ENCODE measurements around the gene LNX1.

Gene LNX1

DNA sequence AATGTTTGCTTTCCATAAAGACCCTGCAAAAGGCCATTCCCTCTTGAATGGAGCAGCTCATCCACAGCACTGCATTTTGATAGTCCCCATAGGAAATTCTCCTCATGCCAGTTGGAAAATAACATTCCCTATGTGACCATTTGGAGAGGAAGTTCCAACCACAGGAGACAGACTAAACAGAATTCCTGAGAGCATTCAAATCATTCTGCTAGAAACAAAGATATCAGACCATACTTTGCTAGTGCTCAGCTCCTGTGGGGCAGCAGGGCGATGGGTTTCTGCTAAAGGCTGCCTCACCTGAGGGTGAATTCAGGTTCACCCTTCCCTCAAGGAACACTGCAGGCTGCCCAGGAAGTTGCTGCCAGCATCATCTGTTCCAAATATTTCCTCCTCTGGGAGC is 58.8 kb downstream of the LNX1 start:
- no peak for DNase-seq

GRCh38 chr4:53531585-53532224 is 59.6 kb downstream of the LNX1 start:
- DNase-seq: no peak

DNA sequence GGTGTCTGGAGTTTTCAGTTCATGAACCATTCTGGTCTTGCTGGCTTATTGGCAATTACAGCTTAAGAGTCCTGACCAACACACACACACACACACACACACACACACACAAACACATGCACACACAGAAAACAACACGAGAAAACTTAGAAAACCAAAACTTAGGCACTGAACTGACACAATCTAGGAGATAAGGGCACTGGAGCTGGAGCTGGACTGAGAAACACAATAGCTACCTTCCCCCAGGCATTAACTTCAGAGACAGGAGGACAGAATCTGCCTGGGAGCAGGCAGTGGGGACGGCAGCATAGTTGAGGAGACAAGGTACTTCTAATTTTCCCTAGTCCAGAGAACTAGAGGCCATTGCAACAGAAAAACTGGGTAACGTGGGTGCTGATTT is 62.3 kb downstream of the LNX1 start:
- DNase-seq: no peak

DNA sequence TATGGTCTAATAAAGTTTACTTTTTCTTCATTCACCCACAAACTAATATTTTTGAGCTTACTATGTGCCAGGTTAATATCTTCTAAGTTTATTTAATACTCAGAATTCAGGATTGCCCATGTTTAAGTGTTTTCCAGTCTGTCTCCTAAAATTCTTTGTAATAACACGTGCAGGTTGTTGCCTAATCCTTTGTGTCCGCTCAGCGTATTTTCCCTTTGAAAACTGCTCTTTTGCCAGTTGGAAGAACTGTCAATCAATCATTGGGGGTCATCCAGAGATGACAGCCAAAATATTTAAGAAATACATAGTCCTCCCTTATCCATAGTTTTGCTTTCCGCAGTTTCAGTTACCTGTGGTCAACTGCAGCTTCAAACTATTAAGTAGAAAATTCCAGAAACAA is 63.4 kb downstream of the LNX1 start:
- DNase-seq: no peak

GRCh38 chr4:53527326-53527725 is 64.0 kb downstream of the LNX1 start:
- DNase-seq: no peak

DNA sequence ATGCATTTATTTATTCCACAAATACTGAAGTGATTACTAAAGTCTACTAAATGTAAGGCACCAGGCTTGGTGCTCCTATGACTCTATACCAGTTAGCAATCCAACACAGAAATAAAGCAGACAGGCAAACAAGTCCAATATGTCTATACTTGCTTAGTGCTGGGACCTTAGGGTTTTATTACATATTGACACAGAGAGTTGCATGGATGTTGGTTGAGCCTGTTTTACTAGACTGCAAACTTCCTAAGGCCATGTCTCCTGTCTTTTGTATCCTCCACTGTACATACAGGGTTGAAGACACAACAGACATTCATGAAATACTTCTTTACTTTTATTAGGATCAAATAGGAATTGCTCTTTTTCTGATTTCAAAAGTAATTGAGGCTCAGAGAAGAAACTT is 69.0 kb downstream of the LNX1 start:
- no peak for DNase-seq

GRCh38 chr4:53520116-53520515 is 71.2 kb downstream of the LNX1 start:
- no peak for DNase-seq

GRCh38 chr4:53518807-53519206 is 72.5 kb downstream of the LNX1 start:
- no peak for DNase-seq

GRCh38 chr4:53515076-53515475 is 76.2 kb downstream of the LNX1 start:
- no peak for DNase-seq

DNA sequence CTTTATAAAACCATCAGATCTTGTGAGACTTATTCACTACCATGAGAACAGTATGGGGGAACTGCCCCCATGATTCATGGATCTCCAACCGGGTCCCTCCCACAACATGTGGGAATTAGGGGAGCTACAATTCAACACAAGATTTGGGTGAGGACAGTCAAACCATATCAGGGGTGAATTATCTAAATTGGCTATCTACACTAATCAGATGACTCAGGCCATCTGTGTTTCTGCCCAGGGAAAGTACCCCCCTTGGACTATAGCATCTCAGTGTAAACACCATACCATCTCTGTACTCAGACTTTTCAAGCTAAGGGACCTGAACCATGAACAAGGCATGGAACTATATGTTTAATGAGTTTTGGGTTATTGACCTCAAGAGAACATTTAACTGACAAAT is 76.8 kb downstream of the LNX1 start:
- no peak for DNase-seq

- no peak for DNase-seq
Observed at GRCh38 chr4:53512608-53513007, 78.7 kb downstream of the LNX1 start.

DNA sequence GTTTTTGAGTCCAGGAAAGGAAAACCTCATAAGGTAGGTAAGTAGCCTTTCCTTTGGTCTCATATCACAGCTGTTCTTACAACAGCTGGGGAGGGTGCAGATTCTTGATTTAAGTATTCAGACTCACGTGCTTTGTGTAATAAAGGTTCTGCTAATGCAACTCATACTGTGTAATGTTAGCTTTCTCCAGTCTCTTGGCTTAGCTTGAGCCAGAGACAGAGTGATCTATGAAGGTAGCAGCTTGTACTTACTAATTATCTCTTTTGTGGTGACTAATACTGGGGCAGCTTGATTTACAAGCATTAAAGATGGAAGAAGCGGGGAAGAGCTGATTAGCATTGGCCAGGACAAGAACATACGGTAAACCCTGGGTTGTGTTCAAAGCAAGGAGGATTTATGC is 80.3 kb downstream of the LNX1 start:
- no peak for DNase-seq

DNA sequence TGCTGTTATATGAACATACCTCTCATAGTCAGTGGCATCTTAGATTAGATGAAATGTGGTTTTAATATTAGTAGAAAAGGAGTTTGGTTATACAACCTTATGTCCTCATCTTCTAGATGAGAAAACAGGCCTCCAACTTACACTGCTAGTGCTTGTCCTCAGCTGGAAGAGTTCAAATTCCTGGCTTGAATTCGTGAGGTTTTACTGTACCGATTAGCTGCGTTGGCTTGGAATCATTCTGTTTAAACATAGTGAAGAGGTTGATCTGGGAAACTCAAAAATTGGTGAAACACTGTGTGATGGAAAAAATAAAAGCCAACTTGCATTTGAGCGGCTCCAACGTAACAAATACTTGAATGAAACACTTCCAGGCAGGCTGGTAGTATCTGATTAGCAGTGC is 81.0 kb downstream of the LNX1 start:
- no peak for DNase-seq

GRCh38 chr4:53508446-53508845 is 82.8 kb downstream of the LNX1 start:
- no peak for DNase-seq

GRCh38 chr4:53507671-53508286 is 83.5 kb downstream of the LNX1 start:
- no peak for DNase-seq

GRCh38 chr4:53507058-53507457 is 84.2 kb downstream of the LNX1 start:
- DNase-seq: no peak

DNA sequence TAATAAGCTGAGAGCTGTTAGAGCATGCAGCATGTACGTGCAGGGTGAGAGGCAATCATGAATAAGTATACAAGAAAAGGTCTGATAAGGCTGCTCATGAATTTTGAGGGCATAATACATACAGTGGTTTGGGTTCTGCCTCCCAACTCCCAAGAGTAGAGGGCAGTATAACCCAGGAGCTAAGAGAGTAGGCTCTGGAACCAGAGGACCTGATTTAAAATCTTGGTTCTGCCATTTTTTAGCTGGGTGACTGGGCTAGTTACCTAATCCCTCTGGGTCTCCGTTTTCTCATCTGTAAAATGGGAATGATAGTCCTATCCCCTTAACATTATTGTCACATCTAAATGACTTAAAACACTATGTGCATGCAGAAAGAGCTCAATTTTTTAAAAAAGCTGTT is 85.3 kb downstream of the LNX1 start:
- DNase-seq: no peak

DNA sequence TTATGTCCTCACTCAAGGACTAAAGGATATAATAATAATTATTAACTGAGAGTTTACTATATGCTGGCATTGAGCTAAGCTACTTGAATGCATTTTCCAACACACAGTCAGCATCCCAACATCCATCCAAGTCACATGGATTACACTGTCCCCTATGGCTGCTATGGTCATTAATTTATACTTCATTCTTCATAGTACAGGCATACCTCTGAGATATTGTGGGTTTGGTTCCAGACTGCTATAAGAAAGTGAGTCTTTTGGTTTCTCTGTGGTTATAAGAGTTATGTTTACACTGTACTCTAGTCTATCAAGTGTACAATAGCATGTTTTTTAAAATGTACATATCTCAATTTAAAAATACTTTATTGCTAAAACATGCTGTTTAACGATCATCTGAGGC is 89.2 kb downstream of the LNX1 start:
- DNase-seq: no peak

GRCh38 chr4:53501561-53501960 is 89.7 kb downstream of the LNX1 start:
- DNase-seq: no peak

DNA sequence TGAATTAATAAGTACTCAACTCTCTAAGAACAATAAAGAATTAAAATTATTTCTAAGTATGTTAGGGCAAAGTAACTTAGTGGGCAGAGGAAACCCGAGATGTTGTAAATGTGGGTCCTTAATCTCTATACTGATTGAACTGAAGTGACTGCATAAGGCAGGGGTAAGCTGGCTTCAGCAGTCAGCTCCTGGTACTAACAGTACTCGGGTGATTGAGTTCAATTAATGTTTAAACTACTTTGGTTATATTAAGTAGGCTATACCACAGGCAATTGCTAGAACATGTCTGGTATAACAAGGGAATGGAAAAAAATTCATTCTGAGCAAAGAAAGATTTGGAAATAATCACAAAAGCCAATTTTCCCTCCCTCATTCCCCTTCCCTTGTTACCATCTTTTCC is 90.7 kb downstream of the LNX1 start:
- DNase-seq: no peak

DNA sequence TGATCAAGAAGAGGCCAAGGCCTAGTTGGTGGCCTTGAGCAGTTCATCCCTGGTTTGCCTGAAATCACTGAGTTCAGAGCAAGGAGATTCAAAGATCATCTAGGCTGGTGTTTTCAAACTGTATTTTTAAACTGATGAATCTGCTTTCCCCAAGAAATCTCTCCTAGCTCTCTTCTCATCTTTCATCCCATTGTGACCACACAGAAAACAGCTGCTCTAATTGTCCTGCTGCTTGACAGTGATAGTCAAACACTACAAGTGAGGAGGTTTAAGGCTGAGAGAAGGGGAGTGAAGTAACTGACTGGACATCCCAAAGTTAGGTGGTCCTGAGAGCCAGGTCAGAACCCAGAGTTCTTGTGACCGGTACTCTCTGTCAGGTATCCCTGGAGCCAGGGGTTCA is 91.5 kb downstream of the LNX1 start:
- no peak for DNase-seq

DNA sequence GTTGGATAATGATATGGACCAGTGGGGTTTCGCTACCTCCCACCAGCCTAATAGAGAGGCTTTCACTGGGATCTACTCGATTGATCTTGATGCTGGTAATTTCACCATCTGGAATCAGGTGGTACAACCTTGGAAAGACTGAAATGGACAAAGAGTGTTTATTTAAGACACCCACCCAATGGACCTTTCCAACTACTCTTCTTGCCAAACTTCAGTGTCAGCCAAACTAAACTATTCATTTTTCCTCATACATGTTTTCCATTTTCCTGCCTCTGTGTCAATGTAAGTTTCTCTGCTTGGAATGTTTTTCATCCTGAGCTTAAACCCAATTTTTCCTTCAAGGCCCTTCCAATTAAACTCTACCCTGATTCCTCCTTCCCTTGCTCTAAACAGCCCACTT is 92.6 kb downstream of the LNX1 start:
- DNase-seq: no peak

DNA sequence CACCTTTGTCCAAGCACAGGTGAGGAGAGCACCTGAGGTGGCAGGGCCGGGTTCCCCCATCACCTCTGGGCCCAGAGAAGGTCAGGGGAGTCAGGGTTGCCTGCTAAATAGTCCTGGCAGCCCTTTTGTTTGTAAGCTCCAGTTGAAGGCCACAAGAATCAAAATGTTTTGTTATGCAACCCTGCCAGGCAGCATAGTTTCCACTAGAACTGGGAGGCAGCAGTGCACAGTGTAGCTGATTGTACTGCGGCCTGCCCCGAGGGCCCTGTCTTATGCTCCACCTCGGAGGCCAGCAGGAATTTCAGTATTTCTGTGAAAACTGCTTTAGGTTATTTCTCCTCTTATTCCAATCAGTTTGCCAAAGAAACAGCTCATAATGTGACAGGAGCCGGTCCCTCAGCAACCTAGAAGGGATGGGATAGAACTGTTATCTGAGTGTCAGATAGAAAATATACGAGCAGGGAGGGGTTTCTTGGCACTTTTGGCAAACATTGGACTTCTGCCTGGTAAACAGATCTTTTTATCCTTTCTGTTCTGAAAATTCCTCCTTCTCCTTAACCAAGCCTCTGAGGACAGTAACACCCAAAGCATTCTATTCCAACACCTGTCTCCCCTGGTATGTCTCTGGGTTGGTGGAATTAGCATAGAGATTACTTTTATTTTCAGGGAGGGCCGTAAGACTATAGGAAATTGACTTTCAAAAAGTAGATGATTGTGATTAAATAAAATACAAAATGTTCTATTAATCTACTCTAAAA is 93.6 kb downstream of the LNX1 start:
- DNase-seq: no peak

GRCh38 chr4:53494851-53495250 is 96.4 kb downstream of the LNX1 start:
- no peak for DNase-seq
